Measurements from ENCODE around the gene AATF.

Gene AATF

GRCh38 chr17:37098152-37098551, 149.4 kb downstream of the AATF start:
- in situ Hi-C loops (cut with HindIII; ENCODE audit: low sequenced_read_pairs): no loop called here

GRCh38 chr17:37098910-37099664, 150.3 kb downstream of the AATF start:
- in situ Hi-C loops (cut with HindIII; ENCODE audit: low sequenced_read_pairs): no loop called here

- in situ Hi-C loops (cut with HindIII; ENCODE audit: low sequenced_read_pairs): no loop called here
Measured at GRCh38 chr17:37100231-37100630, 151.5 kb downstream of the AATF start.

DNA sequence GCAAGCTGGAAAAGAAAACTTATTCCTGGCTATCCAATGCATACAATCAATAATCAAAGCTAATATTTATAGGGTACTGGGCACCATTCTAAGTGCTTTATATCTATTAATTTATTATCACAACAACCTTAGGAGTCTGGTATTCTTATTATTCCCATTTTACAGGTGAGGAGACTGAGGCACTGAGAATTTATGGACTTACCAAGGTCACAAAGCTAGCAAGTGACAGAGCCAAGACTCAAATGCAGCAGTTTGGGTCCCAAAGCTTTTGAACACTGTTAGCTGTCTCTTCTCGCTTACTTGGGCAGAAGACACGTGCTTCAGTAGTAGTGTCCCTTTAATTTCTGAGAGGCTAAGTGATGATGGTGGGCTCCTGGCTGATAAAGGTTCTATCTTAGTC, 152.6 kb downstream of the AATF start:
- in situ Hi-C loops (cut with HindIII; ENCODE audit: low sequenced_read_pairs): no loop called here

- in situ Hi-C loops (cut with HindIII; ENCODE audit: low sequenced_read_pairs): no loop called here
Measured at GRCh38 chr17:37103231-37103630, 154.5 kb downstream of the AATF start.

- in situ Hi-C loops (cut with HindIII; ENCODE audit: low sequenced_read_pairs): no loop called here
Measured at GRCh38 chr17:37106049-37106448, 157.3 kb downstream of the AATF start.

Measured in endothelial cell of hepatic sinusoid (primary cell).